Hepatocyte (in vitro differentiated cells): ENCODE results near the gene LHX5.

Experiments used
- EZH2 ChIP-seq: fragments of 200-600 bp; sonication (generic); IDR thresholded peaks from 2 replicates; pipeline ENCODE4 v1.6.1; 2016; ENCODE audit warnings: antibody characterized with exemption, mild to moderate bottlenecking, borderline replicate concordance
- TF ChIP-seq, protein P1 (sequence below): fragments of 200-600 bp; sonication (generic); IDR thresholded peaks from 2 replicates; pipeline ENCODE4 v1.5.1; 2016; ENCODE audit warnings: antibody characterized with exemption, mild to moderate bottlenecking; ENCODE audit not compliant: poor library complexity

DNA sequence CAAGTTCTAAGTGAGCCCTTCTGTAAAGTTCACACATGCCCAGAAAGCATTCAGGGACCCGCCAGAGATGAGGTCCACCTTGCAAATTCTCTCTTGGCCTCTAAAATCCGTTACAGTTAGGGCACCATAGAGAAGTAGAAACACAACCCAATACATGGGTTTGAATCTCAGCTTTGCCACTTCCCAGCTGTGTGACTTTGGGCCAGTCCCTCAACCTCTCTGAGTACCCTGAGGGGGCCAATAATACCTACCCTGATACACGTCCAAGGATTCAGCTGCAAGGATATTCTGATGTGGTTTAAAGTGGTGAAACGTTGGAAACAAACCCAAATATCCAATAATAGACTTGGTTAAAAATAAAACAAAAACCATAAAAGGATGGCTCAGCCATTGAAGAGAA lies 11.7 kb downstream of the LHX5 start:
- TF ChIP-seq, protein P1, sequence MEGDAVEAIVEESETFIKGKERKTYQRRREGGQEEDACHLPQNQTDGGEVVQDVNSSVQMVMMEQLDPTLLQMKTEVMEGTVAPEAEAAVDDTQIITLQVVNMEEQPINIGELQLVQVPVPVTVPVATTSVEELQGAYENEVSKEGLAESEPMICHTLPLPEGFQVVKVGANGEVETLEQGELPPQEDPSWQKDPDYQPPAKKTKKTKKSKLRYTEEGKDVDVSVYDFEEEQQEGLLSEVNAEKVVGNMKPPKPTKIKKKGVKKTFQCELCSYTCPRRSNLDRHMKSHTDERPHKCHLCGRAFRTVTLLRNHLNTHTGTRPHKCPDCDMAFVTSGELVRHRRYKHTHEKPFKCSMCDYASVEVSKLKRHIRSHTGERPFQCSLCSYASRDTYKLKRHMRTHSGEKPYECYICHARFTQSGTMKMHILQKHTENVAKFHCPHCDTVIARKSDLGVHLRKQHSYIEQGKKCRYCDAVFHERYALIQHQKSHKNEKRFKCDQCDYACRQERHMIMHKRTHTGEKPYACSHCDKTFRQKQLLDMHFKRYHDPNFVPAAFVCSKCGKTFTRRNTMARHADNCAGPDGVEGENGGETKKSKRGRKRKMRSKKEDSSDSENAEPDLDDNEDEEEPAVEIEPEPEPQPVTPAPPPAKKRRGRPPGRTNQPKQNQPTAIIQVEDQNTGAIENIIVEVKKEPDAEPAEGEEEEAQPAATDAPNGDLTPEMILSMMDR: no peak
- TF ChIP-seq EZH2: no peak
